Subcutaneous abdominal adipose tissue (tissue), 5 donors: ENCODE measurements around the gene USP34.

Source experiments
- H3K27ac ChIP-seq: one replicate; pipeline ENCODE4 v1.7.0; 2013; ENCODE audit warnings: low read depth, mild to moderate bottlenecking, inconsistent platforms, low read length, moderate library complexity
- H3K27me3 ChIP-seq, 5 donors: one replicate each; pipeline ENCODE4 v1.7.0; 2013; ENCODE audit warnings: low read length in 5 of 5, inconsistent platforms in 1 of 5; ENCODE audit not compliant: control insufficient read depth in 5 of 5, insufficient read depth in 4 of 5
- H3K36me3 ChIP-seq, 5 donors: one replicate each; pipeline ENCODE4 v1.7.0; 2013; ENCODE audit warnings: low read length in 5 of 5; ENCODE audit not compliant: control insufficient read depth in 5 of 5, insufficient read depth in 5 of 5
- H3K4me1 ChIP-seq, 5 donors: one replicate each; pipeline ENCODE4 v1.7.0; 2013; ENCODE audit warnings: low read length in 5 of 5, mild to moderate bottlenecking in 3 of 5, moderate library complexity in 1 of 5; ENCODE audit not compliant: control insufficient read depth in 5 of 5, insufficient read depth in 5 of 5
- H3K4me3 ChIP-seq, 5 donors: one replicate each; pipeline ENCODE4 v1.7.0; 2013; ENCODE audit warnings: low read length in 5 of 5, low read depth in 1 of 5
- H3K9ac ChIP-seq, 5 donors: one replicate each; pipeline ENCODE4 v1.7.0; 2013; ENCODE audit warnings: low read length in 5 of 5, mild to moderate bottlenecking in 4 of 5, moderate library complexity in 3 of 5
- H3K9me3 ChIP-seq, 5 donors: one replicate each; pipeline ENCODE4 v1.7.0; 2013; ENCODE audit warnings: low read length in 5 of 5; ENCODE audit not compliant: control insufficient read depth in 5 of 5
- donor health status: healthy.
- donor health status: healthy.
- donor health status: healthy.
- donor health status: healthy.
- donor health status: healthy.

USP34 gene

GRCh38 chr2:61359058-61359457 is 111.8 kb downstream of the USP34 start:
- peaks cover 7 to 18% (median 15%) of the 10 kb centered on the region in 5 donors for H3K36me3 ChIP-seq
- H3K4me1 ChIP-seq = peaks cover 0 to 11% (median 7%) of the 10 kb centered on the region in 5 donors
- H3K9ac ChIP-seq = no peak overlapping the region
- no peak overlapping the region for H3K27ac ChIP-seq
- no peaks in the 10 kb centered on the region for H3K27me3 ChIP-seq
- peaks cover 3 to 7% (median 7%) of the 10 kb centered on the region in 5 donors for H3K9me3 ChIP-seq
- no peak overlapping the region for H3K4me3 ChIP-seq

- H3K4me3 ChIP-seq = no peak overlapping the region
- no peak overlapping the region for H3K27ac ChIP-seq
- peaks cover 0 to 11% (median 7%) of the 10 kb centered on the region in 5 donors for H3K4me1 ChIP-seq
- no peaks in the 10 kb centered on the region for H3K27me3 ChIP-seq
- H3K9me3 ChIP-seq = peaks cover 9 to 18% (median 12%) of the 10 kb centered on the region in 5 donors
- H3K9ac ChIP-seq = no peak overlapping the region
- peaks cover 7 to 15% (median 10%) of the 10 kb centered on the region in 5 donors for H3K36me3 ChIP-seq
These were observed 113.2 kb downstream of the USP34 start for GRCh38 chr2:61357681-61358080.

GRCh38 chr2:61356958-61357350 is 113.9 kb downstream of the USP34 start:
- peaks cover 7 to 13% (median 8%) of the 10 kb centered on the region in 5 donors for H3K36me3 ChIP-seq
- peaks cover 9 to 18% (median 12%) of the 10 kb centered on the region in 5 donors for H3K9me3 ChIP-seq
- no peak overlapping the region for H3K27ac ChIP-seq
- peaks cover 0 to 11% (median 7%) of the 10 kb centered on the region in 5 donors for H3K4me1 ChIP-seq
- H3K9ac ChIP-seq = no peak overlapping the region
- H3K4me3 ChIP-seq = no peak overlapping the region
- no peaks in the 10 kb centered on the region for H3K27me3 ChIP-seq

GRCh38 chr2:61356261-61356957 is 114.5 kb downstream of the USP34 start:
- Histone ChIP-seq H3K9ac (no peak overlapping the region), H3K27me3 (no peaks in the 10 kb centered on the region), H3K4me3 (no peak overlapping the region), H3K9me3 (peaks cover 9 to 18% (median 12%) of the 10 kb centered on the region in 5 donors), H3K36me3 (peaks cover 6 to 13% (median 8%) of the 10 kb centered on the region in 5 donors), H3K27ac (no peak overlapping the region), H3K4me1 (peaks cover 0 to 11% (median 7%) of the 10 kb centered on the region in 5 donors)

- Histone ChIP-seq H3K36me3 (peaks cover 6 to 16% (median 10%) of the 10 kb centered on the region in 5 donors), H3K4me1 (peaks cover 0 to 11% (median 7%) of the 10 kb centered on the region in 5 donors), H3K27me3 (no peaks in the 10 kb centered on the region), H3K27ac (no peak overlapping the region), H3K9me3 (peaks cover 9 to 18% (median 12%) of the 10 kb centered on the region in 5 donors), H3K4me3 (no peak overlapping the region), H3K9ac (no peak overlapping the region)
These were observed 116.2 kb downstream of the USP34 start for GRCh38 chr2:61354543-61355197.

GRCh38 chr2:61353909-61354308 is 117.0 kb downstream of the USP34 start:
- no peaks in the 10 kb centered on the region for H3K27me3 ChIP-seq
- peaks cover 0 to 11% (median 7%) of the 10 kb centered on the region in 5 donors for H3K4me1 ChIP-seq
- H3K9me3 ChIP-seq = peaks cover 9 to 18% (median 12%) of the 10 kb centered on the region in 5 donors
- H3K4me3 ChIP-seq = no peak overlapping the region
- H3K9ac ChIP-seq = no peak overlapping the region
- H3K27ac ChIP-seq = no peak overlapping the region
- peaks cover 6 to 21% (median 14%) of the 10 kb centered on the region in 5 donors for H3K36me3 ChIP-seq

- Histone ChIP-seq H3K4me1 (no peaks in the 10 kb centered on the region), H3K36me3 (peaks cover 9 to 44% (median 28%) of the 10 kb centered on the region in 5 donors), H3K27ac (no peak overlapping the region), H3K9ac (no peak overlapping the region), H3K27me3 (no peaks in the 10 kb centered on the region), H3K9me3 (peaks cover 9 to 18% (median 12%) of the 10 kb centered on the region in 5 donors), H3K4me3 (no peak overlapping the region)
These were observed 120.1 kb downstream of the USP34 start for GRCh38 chr2:61350777-61351176.

- H3K9me3 ChIP-seq = no peaks in the 10 kb centered on the region
- no peaks in the 10 kb centered on the region for H3K4me1 ChIP-seq
- H3K27me3 ChIP-seq = no peaks in the 10 kb centered on the region
- H3K9ac ChIP-seq = no peak overlapping the region
- peaks cover 30 to 60% (median 45%) of the 10 kb centered on the region in 5 donors for H3K36me3 ChIP-seq
- no peak overlapping the region for H3K4me3 ChIP-seq
- H3K27ac ChIP-seq = no peak overlapping the region
These were observed 127.7 kb downstream of the USP34 start for GRCh38 chr2:61343141-61343540.

GRCh38 chr2:61340242-61340641 is 130.6 kb downstream of the USP34 start:
- no peak overlapping the region for H3K9ac ChIP-seq
- no peak overlapping the region for H3K4me3 ChIP-seq
- H3K4me1 ChIP-seq = no peaks in the 10 kb centered on the region
- no peak overlapping the region for H3K27ac ChIP-seq
- H3K9me3 ChIP-seq = no peaks in the 10 kb centered on the region
- no peaks in the 10 kb centered on the region for H3K27me3 ChIP-seq
- peaks cover 27 to 58% (median 44%) of the 10 kb centered on the region in 5 donors for H3K36me3 ChIP-seq

GRCh38 chr2:61338447-61338846 is 132.4 kb downstream of the USP34 start:
- Histone ChIP-seq H3K9ac (no peak overlapping the region), H3K9me3 (no peaks in the 10 kb centered on the region), H3K36me3 (peaks cover 24 to 45% (median 35%) of the 10 kb centered on the region in 5 donors), H3K27me3 (no peaks in the 10 kb centered on the region), H3K27ac (no peak overlapping the region), H3K4me1 (no peaks in the 10 kb centered on the region), H3K4me3 (no peak overlapping the region)
